H9 (cell line): Measurements from ENCODE around the gene IL1RAP. TPM values are rescaled to one million over a fixed set of nuclear protein-coding genes. Genes with fewer than 3 reads are reported as not detected.

Experiments
- DNase-seq: peaks from one replicate; pipeline ENCODE4 v3.0.0-alpha.2; 2017
- H2AFZ ChIP-seq: one replicate; pipeline ENCODE4 v1.6.1; 2013; ENCODE audit warnings: mild to moderate bottlenecking, low read length, control low read depth, moderate library complexity
- H2AK5ac ChIP-seq: 2 replicates; pipeline ENCODE4 v1.6.1; 2013; ENCODE audit warnings: low read length, control low read depth, mixed read lengths; ENCODE audit not compliant: insufficient read length
- H2BK120ac ChIP-seq: one replicate; pipeline ENCODE4 v1.6.1; 2013; ENCODE audit warnings: low read depth, mild to moderate bottlenecking, low read length, control low read depth, inconsistent platforms; ENCODE audit not compliant: poor library complexity, severe bottlenecking
- H2BK12ac ChIP-seq: 2 replicates; pipeline ENCODE4 v1.6.1; 2013; ENCODE audit warnings: low read length, control low read depth, mixed read lengths, low read depth; ENCODE audit not compliant: insufficient read length
- H2BK15ac ChIP-seq: 2 replicates; pipeline ENCODE4 v1.6.1; 2013; ENCODE audit warnings: low read depth, low read length, control low read depth
- H2BK20ac ChIP-seq: one replicate; pipeline ENCODE4 v1.6.1; 2013; ENCODE audit warnings: low read depth, mild to moderate bottlenecking, low read length, control low read depth, inconsistent platforms; ENCODE audit not compliant: poor library complexity, severe bottlenecking
- H2BK5ac ChIP-seq: 2 replicates; pipeline ENCODE4 v1.6.1; 2013; ENCODE audit warnings: low read length, control low read depth, mixed read lengths; ENCODE audit not compliant: insufficient read length
- H3K14ac ChIP-seq: 2 replicates; pipeline ENCODE4 v1.6.1; 2013; ENCODE audit warnings: low read length, control low read depth; ENCODE audit not compliant: insufficient read depth
- H3K18ac ChIP-seq: 2 replicates; pipeline ENCODE4 v1.6.1; 2013; ENCODE audit warnings: low read depth, mild to moderate bottlenecking, mixed read lengths, low read length, control low read depth; ENCODE audit not compliant: insufficient read length
- H3K23ac ChIP-seq: 2 replicates; pipeline ENCODE4 v1.6.1; 2013; ENCODE audit warnings: low read length, control low read depth, mixed read lengths, low read depth; ENCODE audit not compliant: insufficient read length
- H3K23me2 ChIP-seq: 2 replicates; pipeline ENCODE4 v1.6.1; 2013; ENCODE audit warnings: low read depth, mild to moderate bottlenecking, mixed read lengths, low read length, control low read depth; ENCODE audit not compliant: insufficient read length, poor library complexity, severe bottlenecking
- H3K27ac ChIP-seq: 2 replicates; pipeline ENCODE4 v1.5.1; 2013; ENCODE audit warnings: low read length, control low read depth, mixed read lengths, low read depth; ENCODE audit not compliant: insufficient read length
- H3K27me3 ChIP-seq: 2 replicates; pipeline ENCODE4 v1.6.1; 2013; ENCODE audit warnings: low read length, control low read depth, inconsistent platforms; ENCODE audit not compliant: insufficient read depth
- H3K4ac ChIP-seq: 2 replicates; pipeline ENCODE4 v1.6.1; 2013; ENCODE audit warnings: low read depth, mild to moderate bottlenecking, control low read depth, inconsistent platforms, low read length, moderate library complexity
- H3K4me1 ChIP-seq: 2 replicates; pipeline ENCODE4 v1.6.1; 2013; ENCODE audit warnings: low read length, control low read depth, inconsistent platforms; ENCODE audit not compliant: insufficient read depth
- H3K4me2 ChIP-seq: 2 replicates; pipeline ENCODE4 v1.6.1; 2013; ENCODE audit warnings: low read length, control low read depth, mixed read lengths; ENCODE audit not compliant: insufficient read length, insufficient read depth
- H3K56ac ChIP-seq: 2 replicates; pipeline ENCODE4 v1.6.1; 2013; ENCODE audit warnings: low read depth, mild to moderate bottlenecking, mixed read lengths, low read length, control low read depth; ENCODE audit not compliant: insufficient read length
- H3K79me1 ChIP-seq: 2 replicates; pipeline ENCODE4 v1.6.1; 2013; ENCODE audit warnings: low read depth, mild to moderate bottlenecking, moderate library complexity, low read length, control low read depth, inconsistent platforms; ENCODE audit not compliant: insufficient read depth, poor library complexity, severe bottlenecking
- H3K79me2 ChIP-seq: 2 replicates; pipeline ENCODE4 v1.6.1; 2013; ENCODE audit warnings: low read length, control low read depth, inconsistent platforms; ENCODE audit not compliant: insufficient read depth
- H3K9ac ChIP-seq: 2 replicates; pipeline ENCODE4 v1.6.1; 2013; ENCODE audit warnings: low read length, control low read depth, mixed read lengths; ENCODE audit not compliant: insufficient read length; ENCODE audit errors: extremely low read depth
- H3K9me3 ChIP-seq: one replicate; pipeline ENCODE4 v1.6.1; 2013; ENCODE audit warnings: low read depth, low read length, inconsistent platforms; ENCODE audit not compliant: control insufficient read depth
- H3T11ph ChIP-seq: one replicate; pipeline ENCODE4 v1.6.1; 2013; ENCODE audit warnings: mild to moderate bottlenecking, low read length, control low read depth, inconsistent platforms
- H4K20me1 ChIP-seq: one replicate; pipeline ENCODE4 v1.6.1; 2013; ENCODE audit not compliant: control insufficient read depth, insufficient read length, insufficient read depth
- H4K5ac ChIP-seq: 2 replicates; pipeline ENCODE4 v1.6.1; 2013; ENCODE audit warnings: low read depth, mild to moderate bottlenecking, mixed read lengths, low read length, control low read depth; ENCODE audit not compliant: insufficient read length
- H4K8ac ChIP-seq: replicated peaks from 2 replicates; pipeline ENCODE4 v1.6.1; 2013; ENCODE audit warnings: low read length, control low read depth, mixed read lengths, low read depth; ENCODE audit not compliant: insufficient read length
- H4K91ac ChIP-seq: 2 replicates; pipeline ENCODE4 v1.6.1; 2013; ENCODE audit warnings: low read depth, mild to moderate bottlenecking, moderate library complexity, mixed read lengths, low read length, control low read depth; ENCODE audit not compliant: insufficient read length
- H3K27ac Mint-ChIP-seq, 3 experiments: 2 replicates in 2 of 3; 3 replicates in 1 of 3; pipeline ENCODE4 v1.8.0; 2020 to 2021; ENCODE audit warnings: mixed read lengths in 3 of 3, mild to moderate bottlenecking in 1 of 3, moderate library complexity in 1 of 3
- H3K27me3 Mint-ChIP-seq: 2 replicates; pipeline ENCODE4 v1.8.0; 2021; ENCODE audit warnings: low read depth, mild to moderate bottlenecking, moderate library complexity, mixed read lengths
- H3K36me3 Mint-ChIP-seq, 3 experiments: 2 replicates in 2 of 3; 3 replicates in 1 of 3; pipeline ENCODE4 v1.8.0; 2020 to 2021; ENCODE audit warnings: low read depth in 3 of 3, mixed read lengths in 3 of 3; ENCODE audit not compliant: insufficient read depth in 1 of 3
- H3K4me1 Mint-ChIP-seq, 2 experiments: 2 replicates each; pipeline ENCODE4 v1.8.0; 2020; ENCODE audit warnings: mixed read lengths in 2 of 2
- H3K4me3 Mint-ChIP-seq, 2 experiments: 2 replicates in 1 of 2; 3 replicates in 1 of 2; pipeline ENCODE4 v1.8.0; 2020 to 2021; ENCODE audit warnings: mild to moderate bottlenecking in 2 of 2, mixed read lengths in 2 of 2, moderate library complexity in 1 of 2
- H3K9me3 Mint-ChIP-seq, 2 experiments: 2 replicates in 1 of 2; 3 replicates in 1 of 2; pipeline ENCODE4 v1.8.0; 2020; ENCODE audit warnings: mild to moderate bottlenecking in 2 of 2, mixed read lengths in 2 of 2, moderate library complexity in 1 of 2
- WGBS: extraction: QIAGEN DNeasy Blood & Tissue Kit; methylation state at CpG from one replicate; pipeline ENCODE4 v1.1.7; 2013; ENCODE audit warnings: missing lambda C conversion rate, low lambda C conversion rate, mixed read lengths; ENCODE audit not compliant: insufficient read length; ENCODE audit errors: extremely low coverage; 5-methylcytosine and 5-hydroxymethylcytosine counted together
- total RNA-seq: library from RNA; stranded (reverse); gene quantifications from 2 replicates; pipeline ENCODE4 v1.2.1, GENCODE V29; 2021
- TF ChIP-seq, protein P1 (sequence below): fragments of 200-600 bp; sonication (generic); conservative IDR thresholded peaks from 3 replicates; pipeline ENCODE4 v1.8.0; 2021; ENCODE audit warnings: antibody characterized with exemption, mild to moderate bottlenecking

IL1RAP gene
- total RNA-seq, 1 experiment from 2014 or later, result 4.6 TPM

DNA sequence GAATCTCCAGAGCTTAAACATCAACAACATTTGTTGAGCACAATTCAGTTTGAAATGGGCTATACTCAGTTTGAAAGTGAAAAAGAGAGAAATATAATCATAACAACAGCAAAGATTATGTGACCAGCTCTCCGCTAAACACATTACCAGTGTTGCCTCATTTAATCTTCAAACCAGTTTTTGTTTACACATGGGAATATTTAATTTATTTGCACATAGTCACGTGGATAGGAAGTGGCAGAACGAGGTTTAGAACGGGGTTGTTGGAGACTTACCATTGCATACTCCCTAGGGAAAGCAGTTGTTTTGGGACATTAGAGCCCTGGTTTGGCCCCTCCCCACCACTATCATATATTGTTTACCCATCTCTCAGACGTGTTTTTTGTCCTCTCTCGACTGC is 77.2 kb downstream of the IL1RAP start:
- Histone ChIP-seq H3K27ac (no peak overlapping the region), H3K14ac (no peak overlapping the region), H3K4me2 (no peak overlapping the region), H3K4me1 (peaks cover 6% of the 10 kb centered on the region; the same call in 1 of the 2 replicates), H2AFZ (no peak overlapping the region), H3K27me3 (no peaks in the 10 kb centered on the region), H4K91ac (no peak overlapping the region), H3K23ac (no peak overlapping the region), H2BK15ac (no peak overlapping the region), H2BK120ac (no peak overlapping the region), H3K56ac (no peak overlapping the region), H3K79me2 (no peaks in the 10 kb centered on the region), H2AK5ac (no peak overlapping the region), H3K4ac (no peak overlapping the region), H4K5ac (no peak overlapping the region), H2BK5ac (no peak overlapping the region), H3K9ac (no peak overlapping the region), H3K23me2 (no peaks in the 10 kb centered on the region), H3T11ph (no peak overlapping the region), H2BK20ac (no peak overlapping the region), H4K20me1 (no peaks in the 10 kb centered on the region), H2BK12ac (no peak overlapping the region), H3K18ac (no peak overlapping the region), H3K9me3 (no peaks in the 10 kb centered on the region), H3K79me1 (no peaks in the 10 kb centered on the region), H4K8ac (no peak overlapping the region)
- TF ChIP-seq, protein P1, sequence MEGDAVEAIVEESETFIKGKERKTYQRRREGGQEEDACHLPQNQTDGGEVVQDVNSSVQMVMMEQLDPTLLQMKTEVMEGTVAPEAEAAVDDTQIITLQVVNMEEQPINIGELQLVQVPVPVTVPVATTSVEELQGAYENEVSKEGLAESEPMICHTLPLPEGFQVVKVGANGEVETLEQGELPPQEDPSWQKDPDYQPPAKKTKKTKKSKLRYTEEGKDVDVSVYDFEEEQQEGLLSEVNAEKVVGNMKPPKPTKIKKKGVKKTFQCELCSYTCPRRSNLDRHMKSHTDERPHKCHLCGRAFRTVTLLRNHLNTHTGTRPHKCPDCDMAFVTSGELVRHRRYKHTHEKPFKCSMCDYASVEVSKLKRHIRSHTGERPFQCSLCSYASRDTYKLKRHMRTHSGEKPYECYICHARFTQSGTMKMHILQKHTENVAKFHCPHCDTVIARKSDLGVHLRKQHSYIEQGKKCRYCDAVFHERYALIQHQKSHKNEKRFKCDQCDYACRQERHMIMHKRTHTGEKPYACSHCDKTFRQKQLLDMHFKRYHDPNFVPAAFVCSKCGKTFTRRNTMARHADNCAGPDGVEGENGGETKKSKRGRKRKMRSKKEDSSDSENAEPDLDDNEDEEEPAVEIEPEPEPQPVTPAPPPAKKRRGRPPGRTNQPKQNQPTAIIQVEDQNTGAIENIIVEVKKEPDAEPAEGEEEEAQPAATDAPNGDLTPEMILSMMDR, result no peak
- DNase-seq, result no peak
- Mint-ChIP-seq H3K27ac (no peak overlapping the region), H3K4me3 (no peak overlapping the region), H3K4me1 (peaks cover 19 to 20% of the 10 kb centered on the region in 2 experiments), H3K36me3 (no peaks in the 10 kb centered on the region; a peak in 1 of 7 replicates), H3K9me3 (no peaks in the 10 kb centered on the region), H3K27me3 (no peaks in the 10 kb centered on the region)
- no CpG with 5 or more reads among the region's 6 CpGs for WGBS
